Transverse colon (tissue), 4 donors: ENCODE data around the gene CISD2.

Experiments
- CTCF ChIP-seq, 5 experiments: fragments of 200-600 bp in 3 of 5; fragments of 450-650 bp in 2 of 5; sonication (generic) in 3 of 5; IDR thresholded peaks; 1 replicate in 2 of 5; 2 replicates in 3 of 5; pipeline ENCODE4 v1.5.1; 2016 to 2017; ENCODE audit warnings: antibody characterized with exemption in 5 of 5, inconsistent platforms in 3 of 5, mild to moderate bottlenecking in 2 of 5, moderate library complexity in 1 of 5
- EP300 ChIP-seq: sonication (generic); formaldehyde crosslinking; IDR thresholded peaks from one replicate; pipeline ENCODE4 v1.6.1; 2017; ENCODE audit warnings: antibody characterized with exemption, low read depth
- POLR2A ChIP-seq: fragments of 450-650 bp; IDR thresholded peaks from one replicate; pipeline ENCODE4 v1.6.1; 2016; ENCODE audit warnings: antibody characterized with exemption, mild to moderate bottlenecking, moderate library complexity
- POLR2AphosphoS5 ChIP-seq, 3 donors: sonication (generic); formaldehyde crosslinking; IDR thresholded peaks; one replicate each; pipeline ENCODE4 v1.6.1; 2016; ENCODE audit warnings: antibody characterized with exemption in 3 of 3

GRCh38 chr4:102883278-102883677 is 14.5 kb downstream of the CISD2 start:
- TF ChIP-seq CTCF (IDR thresholded peaks at IDR 0.05) (no peak), POLR2AphosphoS5 (IDR thresholded peaks at IDR 0.05) (no peak), EP300 (no peak), POLR2A (no peak)
